PC-9 (cell line): ENCODE measurements around the gene TCF4. TPM values are rescaled to one million over a fixed set of nuclear protein-coding genes. Genes with fewer than 3 reads are reported as not detected.

Experiments
- BruUV-seq: library from RNA; stranded (reverse); fragments of 400-500 nt; replicated peaks from 2 replicates; lab custom pipeline; 2021; lab: Mats Ljungman, UMichigan
- CTCF ChIA-PET: fragments of 300-600 bp; sonication (Branson Sonifier 250); formaldehyde crosslinking; loops from one replicate; lab custom pipeline; 2022; ENCODE audit warnings: antibody characterized with exemption; lab: Charles Lee
- POLR2A ChIA-PET: fragments of 300-600 bp; sonication (Branson Sonifier 250); formaldehyde crosslinking; loops from one replicate; lab custom pipeline; 2022; ENCODE audit warnings: antibody characterized with exemption; ENCODE audit not compliant: unreplicated experiment; lab: Charles Lee
- DNase-seq, 2 experiments: peaks; one replicate each; pipeline versions ENCODE4 v3.0.0 to v3.0.0-alpha.2; 2015 to 2022; ENCODE audit warnings: mixed read lengths in 1 of 2
- H2AFZ ChIP-seq: fragments of 200-600 bp; sonication (generic); 2 replicates; pipeline ENCODE4 v1.8.1; 2017; ENCODE audit warnings: antibody characterized with exemption
- H3F3A ChIP-seq: fragments of 200-600 bp; sonication (generic); 2 replicates; pipeline ENCODE4 v1.8.1; 2017; ENCODE audit warnings: antibody characterized with exemption, mild to moderate bottlenecking, low read depth; ENCODE audit not compliant: insufficient read depth
- H3K27ac ChIP-seq: fragments of 200-600 bp; sonication (generic); 2 replicates; pipeline ENCODE4 v1.6.1; 2016; ENCODE audit warnings: mixed run types
- H3K27me3 ChIP-seq: fragments of 200-600 bp; sonication (generic); 2 replicates; pipeline ENCODE4 v1.6.1; 2016; ENCODE audit warnings: low read depth, mixed run types; ENCODE audit not compliant: insufficient read depth
- H3K36me3 ChIP-seq: fragments of 200-600 bp; sonication (generic); 2 replicates; pipeline ENCODE4 v1.6.1; 2016; ENCODE audit warnings: low read depth, mixed run types
- H3K4me1 ChIP-seq: fragments of 200-600 bp; sonication (generic); replicated peaks from 2 replicates; pipeline ENCODE4 v1.6.1; 2016; ENCODE audit warnings: mixed run types; ENCODE audit not compliant: insufficient read depth
- H3K4me2 ChIP-seq: fragments of 200-600 bp; sonication (generic); 2 replicates; pipeline ENCODE4 v1.6.1; 2017; ENCODE audit warnings: mixed run types
- H3K4me3 ChIP-seq: fragments of 200-600 bp; sonication (generic); 2 replicates; pipeline ENCODE4 v1.6.1; 2016; ENCODE audit warnings: mixed run types
- H3K79me2 ChIP-seq: fragments of 200-600 bp; sonication (generic); 2 replicates; pipeline ENCODE4 v1.6.1; 2017; ENCODE audit warnings: low read depth, mixed run types
- H3K9me2 ChIP-seq: fragments of 200-600 bp; sonication (generic); 2 replicates; pipeline ENCODE4 v1.8.1; 2017; ENCODE audit warnings: mild to moderate bottlenecking; ENCODE audit not compliant: insufficient read depth
- H3K9me3 ChIP-seq: fragments of 200-600 bp; sonication (generic); 2 replicates; pipeline ENCODE4 v1.8.1; 2016; ENCODE audit warnings: low read depth; ENCODE audit not compliant: insufficient read depth
- H4K20me1 ChIP-seq: fragments of 200-600 bp; sonication (generic); 2 replicates; pipeline ENCODE4 v1.8.1; 2017; ENCODE audit not compliant: insufficient read depth
- CTCF ChIP-seq: fragments of 200-600 bp; sonication (generic); conservative IDR thresholded peaks from 2 replicates; pipeline ENCODE4 v1.6.1; 2017; ENCODE audit warnings: mixed run types, antibody characterized with exemption, mild to moderate bottlenecking, moderate library complexity
- EZH2 ChIP-seq: fragments of 200-600 bp; sonication (generic); IDR thresholded peaks from 2 replicates; pipeline ENCODE4 v1.8.0; 2017; ENCODE audit warnings: antibody characterized with exemption, low read depth
- intact Hi-C: fragments of 100-400 bp; cut with micrococcal nuclease; formaldehyde crosslinking; loops from one replicate; pipeline ENCODE4 v1.10.0; 2022; ENCODE audit not compliant: unreplicated experiment
- total RNA-seq: library from RNA; stranded (reverse); gene quantifications from 2 replicates; pipeline ENCODE4 v1.2.3, GENCODE V29; 2021

The TCF4 gene
- total RNA-seq, 1 experiment from 2014 or later = 0.74 TPM

DNA sequence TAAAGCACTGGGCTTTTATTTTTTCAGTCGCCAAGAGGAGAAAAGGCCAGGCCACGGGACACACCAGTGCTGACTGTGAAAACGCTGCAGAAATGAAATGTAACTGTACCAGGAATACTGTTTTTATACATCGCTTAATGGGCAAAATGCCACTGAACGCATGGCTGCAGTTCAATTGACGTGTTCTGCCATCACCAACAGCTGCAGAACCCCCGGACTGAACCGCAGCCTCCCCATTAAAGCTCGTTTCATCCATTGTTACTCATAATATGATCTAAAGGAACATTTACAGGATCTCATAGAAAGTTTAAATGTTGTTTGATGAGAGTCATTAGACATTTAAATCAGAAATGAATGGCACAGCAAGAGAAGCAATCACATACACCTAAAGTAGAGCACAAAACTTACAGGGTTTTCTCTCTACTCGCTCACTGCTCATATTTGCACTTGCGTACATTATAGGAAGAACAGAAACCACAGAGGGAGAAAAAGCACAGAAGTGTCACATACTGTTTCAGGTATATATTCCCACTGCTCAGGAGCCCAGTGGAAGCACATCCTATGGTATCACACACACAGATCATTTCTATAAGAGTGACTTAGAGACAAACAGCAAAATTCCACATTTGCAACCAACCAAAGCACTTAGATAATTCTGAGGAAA lies 35.3 kb downstream of the TCF4 start:
- no peaks in the 10 kb centered on the region for H3K79me2 ChIP-seq
- ChIA-PET CTCF (no interaction called here), POLR2A (no interaction called here)
- H2AFZ ChIP-seq = no peak overlapping the region
- no peak overlapping the region for H3K27ac ChIP-seq
- H4K20me1 ChIP-seq = no peaks in the 10 kb centered on the region
- H3K36me3 ChIP-seq = no peaks in the 10 kb centered on the region
- no peaks in the 10 kb centered on the region for H3K9me3 ChIP-seq
- H3F3A ChIP-seq = no peaks in the 10 kb centered on the region
- DNase-seq = no peak
- H3K27me3 ChIP-seq = no peaks in the 10 kb centered on the region
- intact Hi-C loops = no loop called here
- H3K4me3 ChIP-seq = no peak overlapping the region
- no peaks in the 10 kb centered on the region for H3K4me1 ChIP-seq
- no peak for TF ChIP-seq CTCF
- no peak for TF ChIP-seq EZH2
- no peak overlapping the region for H3K4me2 ChIP-seq
- H3K9me2 ChIP-seq = no peaks in the 10 kb centered on the region
- no TSS peak for BruUV-seq

DNA sequence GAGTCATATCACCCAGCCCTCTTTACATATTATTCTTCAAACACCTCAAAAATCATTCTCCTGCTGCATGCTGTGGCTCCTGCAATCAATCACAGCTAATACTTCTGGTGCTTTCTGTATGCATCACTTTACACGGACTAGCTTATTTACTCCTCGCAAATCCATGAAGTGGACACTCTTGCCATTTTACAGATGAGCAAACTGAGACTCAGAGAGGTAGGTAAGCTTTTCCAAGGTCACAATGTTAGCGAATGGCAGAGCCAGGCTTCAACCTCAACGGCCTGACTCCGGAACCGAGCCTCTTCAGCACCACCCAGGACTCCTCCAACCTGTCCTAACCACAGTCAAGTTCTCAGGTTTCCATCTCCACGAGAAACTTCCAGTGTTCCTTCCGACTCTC lies 36.8 kb downstream of the TCF4 start:
- no peaks in the 10 kb centered on the region for H3K36me3 ChIP-seq
- ChIA-PET POLR2A (no interaction called here), CTCF (no interaction called here)
- intact Hi-C loops = no loop called here
- H3K9me2 ChIP-seq = no peaks in the 10 kb centered on the region
- H3K4me3 ChIP-seq = no peak overlapping the region
- no peaks in the 10 kb centered on the region for H3K4me1 ChIP-seq
- H2AFZ ChIP-seq = no peak overlapping the region
- no peaks in the 10 kb centered on the region for H3K9me3 ChIP-seq
- no peaks in the 10 kb centered on the region for H3F3A ChIP-seq
- no peaks in the 10 kb centered on the region for H3K27me3 ChIP-seq
- no peak overlapping the region for H3K4me2 ChIP-seq
- DNase-seq = no peak
- TF ChIP-seq CTCF (no peak), EZH2 (no peak)
- no peaks in the 10 kb centered on the region for H4K20me1 ChIP-seq
- BruUV-seq = no TSS peak
- no peaks in the 10 kb centered on the region for H3K79me2 ChIP-seq
- no peak overlapping the region for H3K27ac ChIP-seq

GRCh38 chr18:55550471-55550870 lies 37.5 kb downstream of the TCF4 start:
- no peaks in the 10 kb centered on the region for H3K36me3 ChIP-seq
- H2AFZ ChIP-seq = no peak overlapping the region
- TF ChIP-seq CTCF (no peak), EZH2 (no peak)
- no peak overlapping the region for H3K4me3 ChIP-seq
- no peaks in the 10 kb centered on the region for H3K4me1 ChIP-seq
- no peak overlapping the region for H3K4me2 ChIP-seq
- no peaks in the 10 kb centered on the region for H3K9me3 ChIP-seq
- no peaks in the 10 kb centered on the region for H4K20me1 ChIP-seq
- H3F3A ChIP-seq = no peaks in the 10 kb centered on the region
- no peaks in the 10 kb centered on the region for H3K9me2 ChIP-seq
- DNase-seq = no peak
- H3K27me3 ChIP-seq = no peaks in the 10 kb centered on the region
- no peaks in the 10 kb centered on the region for H3K79me2 ChIP-seq
- CTCF ChIA-PET = no interaction called here
- intact Hi-C loops = no loop called here
- BruUV-seq = no TSS peak
- POLR2A ChIA-PET = no interaction called here
- H3K27ac ChIP-seq = no peak overlapping the region
